ENCODE measurements around the gene MRPS15. TPM values are rescaled to one million over a fixed set of nuclear protein-coding genes. Genes with fewer than 3 reads are reported as not detected.

The MRPS15 gene
- total RNA-seq, 2 experiments from 2014 or later: 92.3 to 99.9 TPM

- Mint-ChIP-seq H3K4me3 (no peak overlapping the region), H3K9me3 (no peaks in the 10 kb centered on the region), H3K27ac (no peak overlapping the region), H3K36me3 (ENCODE audit: low read depth) (peaks cover 24% of the 10 kb centered on the region), H3K4me1 (peaks cover 49% of the 10 kb centered on the region), H3K27me3 (no peaks in the 10 kb centered on the region)
- CTCF ChIA-PET: no interaction called here
- POLR2A ChIA-PET: interaction anchor here (0.6 to 0.8 kb wide), 2 partner anchors 9 to 27 kb away, joined by 3 to 4 read pairs; no protein-coding TSS in a partner anchor
- DNase-seq: no peak
Measured at GRCh38 chr1:36465731-36466369, 1.7 kb upstream of the MRPS15 start.

GRCh38 chr1:36464605-36465393 lies 615 bp upstream of the MRPS15 start:
- no peaks in the 10 kb centered on the region for H3K9me3 Mint-ChIP-seq
- peak overlapping the region; percentile 99 for H3K4me3 Mint-ChIP-seq
- H3K27ac Mint-ChIP-seq: peak overlapping the region; percentile 93
- H3K4me1 Mint-ChIP-seq: peaks cover 55% of the 10 kb centered on the region
- H3K36me3 Mint-ChIP-seq (ENCODE audit: low read depth): peaks cover 32% of the 10 kb centered on the region
- ChIA-PET POLR2A (interaction anchor here (0.6 to 2.5 kb wide), 16 partner anchors 7 to 309 kb away, joined by 3 to 32 read pairs (median 4); partner anchors contain the start of genes LSM10, MAP7D1, OSCP1 and SH3D21), CTCF (interaction anchor here (0.6 to 1.3 kb wide), 9 partner anchors 10 to 316 kb away, joined by 3 to 6 read pairs (median 4); partner anchors contain the start of genes OSCP1 and TRAPPC3)
- no peaks in the 10 kb centered on the region for H3K27me3 Mint-ChIP-seq
- DNase-seq: no peak

- Mint-ChIP-seq H3K4me1 (peaks cover 68% of the 10 kb centered on the region), H3K4me3 (peak overlapping the region; percentile 99), H3K27me3 (no peaks in the 10 kb centered on the region), H3K27ac (peak overlapping the region; percentile 93), H3K9me3 (no peaks in the 10 kb centered on the region), H3K36me3 (ENCODE audit: low read depth) (peaks cover 44% of the 10 kb centered on the region)
- ChIA-PET POLR2A (interaction anchor here (1.2 to 2.5 kb wide), 9 partner anchors 9 to 307 kb away, joined by 3 to 32 read pairs (median 5); partner anchors contain the start of genes LSM10, MAP7D1 and OSCP1), CTCF (interaction anchor here (1.3 kb wide), 3 partner anchors 8 to 53 kb away, joined by 4 to 6 read pairs (median 4); no protein-coding TSS in a partner anchor)
- no peak for DNase-seq
Measured at GRCh38 chr1:36463463-36463802, 751 bp downstream of the MRPS15 start.

DNA sequence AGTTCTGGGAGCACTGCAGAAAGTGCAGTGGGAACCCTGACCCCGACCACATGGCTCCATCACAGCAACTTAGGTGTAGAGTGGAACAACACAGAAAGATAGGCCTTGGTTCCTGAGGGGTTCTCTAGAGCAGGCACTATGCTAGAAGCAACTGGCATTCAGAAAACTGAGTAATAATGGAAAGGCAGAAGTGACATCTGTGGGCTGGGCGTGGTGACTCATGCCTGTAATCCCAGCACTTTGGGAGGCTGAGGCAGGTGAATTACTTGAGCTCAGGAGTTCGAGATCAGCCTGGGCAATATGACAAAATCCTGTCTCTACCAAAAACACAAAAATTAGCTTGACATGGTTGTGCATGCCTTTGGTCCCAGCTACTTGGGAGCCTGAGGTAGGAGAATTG lies 5.3 kb downstream of the MRPS15 start:
- POLR2A ChIA-PET: interaction anchor here (3.3 kb wide), 1 partner anchor 8 kb away, joined by 15 read pairs; the partner anchor contains the start of gene OSCP1
- DNase-seq: peak; percentile 62
- Mint-ChIP-seq H3K9me3 (no peaks in the 10 kb centered on the region), H3K4me3 (peak overlapping the region; percentile 51), H3K36me3 (ENCODE audit: low read depth) (peaks cover 73% of the 10 kb centered on the region), H3K27me3 (no peaks in the 10 kb centered on the region), H3K27ac (peak overlapping the region; percentile 92), H3K4me1 (peaks cover 78% of the 10 kb centered on the region)
- CTCF ChIA-PET: interaction anchor here (1.3 kb wide), 1 partner anchor 324 kb away, joined by 3 read pairs; no protein-coding TSS in a partner anchor

DNA sequence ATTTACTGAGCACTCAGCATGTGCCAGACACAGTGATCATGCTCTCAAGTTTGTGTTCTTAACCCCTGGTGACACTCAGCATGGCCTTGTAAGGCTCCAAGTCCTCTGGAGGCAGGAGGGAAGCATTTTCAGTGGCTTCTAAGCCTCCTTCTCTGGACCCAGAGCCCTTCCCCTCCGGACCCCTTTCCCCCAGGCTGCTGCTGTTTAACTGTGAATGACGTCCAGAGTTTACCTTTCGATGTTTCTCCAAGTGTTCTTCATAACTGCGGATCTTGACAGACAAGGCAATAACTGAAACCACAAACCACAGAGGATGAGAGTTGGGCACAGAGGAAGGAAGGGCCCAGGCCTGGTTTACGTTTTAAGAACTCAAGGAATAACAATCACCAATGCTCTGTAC lies 6.5 kb downstream of the MRPS15 start:
- Mint-ChIP-seq H3K27ac (peak overlapping the region; percentile 92), H3K4me3 (peak overlapping the region; percentile 63), H3K4me1 (peaks cover 66% of the 10 kb centered on the region), H3K9me3 (no peaks in the 10 kb centered on the region), H3K27me3 (no peaks in the 10 kb centered on the region), H3K36me3 (ENCODE audit: low read depth) (peaks cover 69% of the 10 kb centered on the region)
- DNase-seq: peak; percentile 46
- POLR2A ChIA-PET: interaction anchor here (0.9 kb wide), 1 partner anchor 25 kb away, joined by 3 read pairs; no protein-coding TSS in a partner anchor
- CTCF ChIA-PET: interaction anchor here (1.0 kb wide), 1 partner anchor 58 kb away, joined by 3 read pairs; no protein-coding TSS in a partner anchor

DNA sequence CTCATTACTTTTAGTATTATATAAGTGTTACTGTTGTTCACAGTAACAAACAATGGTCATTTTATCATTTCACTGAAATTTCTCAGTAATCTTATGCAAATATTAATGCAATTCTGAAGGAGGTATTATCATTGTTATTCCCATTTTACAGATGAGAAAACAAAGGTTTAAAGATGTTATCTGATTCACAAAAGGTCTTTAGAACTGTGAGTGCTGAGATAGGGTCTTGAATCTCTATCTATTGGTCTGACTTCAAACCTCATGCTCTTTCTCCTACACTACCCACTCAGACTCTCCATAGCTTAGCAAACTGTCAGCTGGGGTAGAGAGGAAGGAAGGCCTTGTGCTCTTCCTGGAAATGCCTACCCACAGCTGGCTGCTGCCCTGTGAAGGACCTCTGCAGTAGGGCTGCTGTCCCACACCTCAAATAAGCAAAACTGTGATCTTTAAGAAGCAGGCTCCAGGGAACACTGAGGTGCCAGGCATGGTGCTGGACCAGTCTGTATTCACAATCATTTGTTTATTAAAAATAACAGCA lies 7.7 kb downstream of the MRPS15 start:
- H3K36me3 Mint-ChIP-seq (ENCODE audit: low read depth): peaks cover 59% of the 10 kb centered on the region
- CTCF ChIA-PET: no interaction called here

DNA sequence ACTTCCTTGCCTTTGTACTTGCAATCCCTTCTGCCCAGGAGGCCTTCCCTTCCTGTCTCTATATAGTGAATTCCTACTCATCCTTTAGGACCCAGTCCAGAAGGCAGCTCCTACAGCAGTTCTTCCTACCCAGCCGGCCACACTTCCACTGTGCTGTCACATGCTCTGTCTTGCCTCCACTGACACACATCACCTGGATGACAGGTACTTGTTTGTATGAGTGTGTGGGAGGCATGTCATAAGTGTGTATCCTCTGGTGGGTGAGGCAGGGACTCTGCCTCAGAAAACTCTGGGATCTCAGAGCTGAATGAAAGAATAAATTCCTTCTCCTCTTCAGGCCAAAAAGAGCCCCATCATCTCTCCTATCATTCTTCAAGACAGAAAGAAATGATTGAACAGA lies 8.8 kb downstream of the MRPS15 start:
- no peak overlapping the region for H3K4me3 Mint-ChIP-seq
- DNase-seq: no peak
- ChIA-PET CTCF (interaction anchor here (1.0 to 1.5 kb wide), 2 partner anchors 9 kb away, joined by 3 to 4 read pairs; partner anchors contain the start of gene MRPS15), POLR2A (interaction anchor here (3.3 kb wide), 1 partner anchor 9 kb away, joined by 21 read pairs; the partner anchor contains the start of gene MRPS15)
- H3K4me1 Mint-ChIP-seq: peaks cover 57% of the 10 kb centered on the region
- H3K36me3 Mint-ChIP-seq (ENCODE audit: low read depth): peaks cover 48% of the 10 kb centered on the region
- H3K27ac Mint-ChIP-seq: peak overlapping the region; percentile 33
- no peaks in the 10 kb centered on the region for H3K27me3 Mint-ChIP-seq
- H3K9me3 Mint-ChIP-seq: no peaks in the 10 kb centered on the region

More for the DNA sequence above, 7.7 kb downstream of the MRPS15 start:
- DNase-seq: peak; percentile 32
- Mint-ChIP-seq H3K4me1 (peaks cover 62% of the 10 kb centered on the region), H3K9me3 (no peaks in the 10 kb centered on the region), H3K27ac (peak overlapping the region; percentile 80), H3K4me3 (peak overlapping the region; percentile 21), H3K27me3 (no peaks in the 10 kb centered on the region)
- POLR2A ChIA-PET: interaction anchor here (0.9 kb wide), 1 partner anchor 9 kb away, joined by 4 read pairs; no protein-coding TSS in a partner anchor

- Mint-ChIP-seq H3K27ac (peak overlapping the region; percentile 10), H3K27me3 (no peaks in the 10 kb centered on the region), H3K9me3 (no peaks in the 10 kb centered on the region), H3K4me1 (peaks cover 56% of the 10 kb centered on the region), H3K4me3 (no peak overlapping the region), H3K36me3 (ENCODE audit: low read depth) (peaks cover 37% of the 10 kb centered on the region)
- POLR2A ChIA-PET: interaction anchor here (0.8 to 3.3 kb wide), 3 partner anchors 10 to 19 kb away, joined by 3 to 21 read pairs (median 4); partner anchors contain the start of gene MRPS15
- DNase-seq: no peak
- CTCF ChIA-PET: interaction anchor here (0.9 kb wide), 1 partner anchor 43 kb away, joined by 3 read pairs; no protein-coding TSS in a partner anchor
Measured at GRCh38 chr1:36453600-36454388, 10.4 kb downstream of the MRPS15 start.

DNA sequence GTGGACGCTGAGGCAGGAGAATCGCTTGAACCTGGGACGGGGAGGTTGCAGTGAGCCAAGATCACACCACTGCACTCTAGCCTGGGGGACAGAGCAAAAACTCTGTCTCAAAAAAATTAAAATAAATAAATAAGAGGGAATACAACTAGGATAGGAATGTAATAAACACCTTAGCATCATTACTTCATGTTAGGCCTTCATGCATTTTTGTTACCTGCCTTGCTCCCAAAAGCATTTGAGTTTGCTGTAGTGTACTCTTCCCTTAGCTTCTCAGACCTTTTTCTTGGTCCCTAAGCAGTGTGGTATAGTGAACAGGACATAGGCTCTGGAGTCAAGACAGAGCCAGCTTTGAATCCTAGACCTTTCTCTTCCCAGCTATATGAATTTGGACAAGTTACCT lies 11.1 kb downstream of the MRPS15 start:
- Mint-ChIP-seq H3K4me3 (no peak overlapping the region), H3K27me3 (no peaks in the 10 kb centered on the region), H3K27ac (no peak overlapping the region), H3K4me1 (peaks cover 49% of the 10 kb centered on the region), H3K9me3 (no peaks in the 10 kb centered on the region), H3K36me3 (ENCODE audit: low read depth) (peaks cover 33% of the 10 kb centered on the region)
- no peak for DNase-seq
- CTCF ChIA-PET: interaction anchor here (0.9 kb wide), 1 partner anchor 42 kb away, joined by 3 read pairs; no protein-coding TSS in a partner anchor
- POLR2A ChIA-PET: interaction anchor here (0.5 to 3.3 kb wide), 4 partner anchors 11 to 76 kb away, joined by 3 to 21 read pairs (median 4); partner anchors contain the start of gene MRPS15

DNA sequence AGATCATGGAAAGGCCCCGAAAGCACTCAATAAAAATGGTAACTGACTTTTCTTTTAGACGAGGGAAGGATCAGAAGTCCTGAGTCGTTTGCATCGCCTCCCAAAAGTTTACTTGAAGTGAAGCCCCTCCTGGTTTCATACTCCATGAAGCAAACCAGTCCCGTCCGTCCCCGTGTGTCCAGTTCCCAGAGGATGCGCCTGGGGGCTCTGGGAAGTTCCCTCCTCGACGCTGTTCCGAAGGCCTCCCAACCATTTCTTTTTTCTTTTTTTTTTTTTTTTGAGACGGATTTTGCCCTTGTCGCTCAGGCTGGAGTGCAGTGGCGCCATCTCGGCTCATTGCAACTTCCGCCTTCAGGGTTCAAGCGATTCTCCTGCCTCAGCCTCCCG lies 13.3 kb downstream of the MRPS15 start:
- CTCF ChIA-PET: interaction anchor here (0.7 to 1.3 kb wide), 7 partner anchors 11 to 65 kb away, joined by 3 to 4 read pairs (median 3); partner anchors contain the start of gene MRPS15
- POLR2A ChIA-PET: interaction anchor here (0.8 to 2.7 kb wide), 8 partner anchors 9 to 144 kb away, joined by 3 to 32 read pairs (median 4); partner anchors contain the start of genes MRPS15 and SH3D21
- Mint-ChIP-seq H3K36me3 (ENCODE audit: low read depth) (peaks cover 21% of the 10 kb centered on the region), H3K4me1 (peaks cover 35% of the 10 kb centered on the region), H3K4me3 (peak overlapping the region; percentile 82), H3K9me3 (no peaks in the 10 kb centered on the region), H3K27ac (peak overlapping the region; percentile 86), H3K27me3 (no peaks in the 10 kb centered on the region)
- DNase-seq: no peak

DNA sequence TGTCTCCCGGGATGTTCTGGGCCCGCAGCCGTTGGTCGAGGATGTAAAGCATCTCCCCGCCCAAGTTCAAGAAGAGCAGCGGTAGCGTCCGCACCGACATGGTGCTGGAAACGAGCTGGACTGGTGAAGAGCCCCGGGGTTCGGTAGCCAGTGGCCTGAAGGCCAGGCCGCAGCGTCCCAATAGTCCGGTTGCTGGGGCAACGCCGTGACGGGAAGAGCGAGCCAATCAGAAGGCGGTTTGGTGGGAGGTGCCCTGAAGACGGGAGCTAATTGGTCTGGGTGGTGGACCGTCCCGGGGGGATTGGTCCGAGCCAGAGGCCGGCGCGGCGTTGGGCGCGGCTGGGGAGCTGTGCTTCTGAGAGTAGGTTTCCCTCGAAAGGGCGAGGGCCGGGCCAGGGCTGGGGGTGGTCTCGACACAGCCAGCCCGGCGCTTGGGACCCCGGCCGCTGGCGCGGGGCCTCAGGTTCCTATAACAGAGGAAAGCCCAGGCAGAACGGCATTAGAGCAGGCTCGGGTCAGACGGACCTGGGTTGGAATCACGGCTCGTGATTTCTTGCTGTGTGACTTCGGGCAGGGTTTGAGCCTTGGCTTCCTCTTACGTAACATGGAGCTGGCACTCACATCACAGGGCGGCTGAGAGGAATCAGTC lies 13.8 kb downstream of the MRPS15 start, which contains the start of gene OSCP1:
Gene OSCP1 (minus strand): TSS at position 182 of the 649 bp plus-strand sequence. CDS start 82 bp downstream, at position 100.
- H3K27ac Mint-ChIP-seq: peak within 1 kb of the TSS; percentile 86
- H3K27me3 Mint-ChIP-seq: no peaks in the 10 kb centered on the region
- H3K9me3 Mint-ChIP-seq: no peaks in the 10 kb centered on the region
- DNase-seq: peak; percentile 90
- CTCF ChIA-PET: interaction anchor here (0.6 to 1.3 kb wide), 8 partner anchors 10 to 73 kb away, joined by 3 to 4 read pairs (median 3); partner anchors contain the start of gene MRPS15
- peaks cover 17% of the 10 kb centered on the region for H3K36me3 Mint-ChIP-seq (ENCODE audit: low read depth)
- H3K4me3 Mint-ChIP-seq: peak within 1 kb of the TSS; percentile 82
- H3K4me1 Mint-ChIP-seq: peaks cover 31% of the 10 kb centered on the region
- POLR2A ChIA-PET: interaction anchor here (0.8 to 2.7 kb wide), 10 partner anchors 10 to 302 kb away, joined by 3 to 32 read pairs (median 4); partner anchors contain the start of genes MRPS15, SH3D21 and TRAPPC3
